CD4-positive, alpha-beta T cell (primary cell): ENCODE results near the gene CTXN3. TPM values are rescaled to one million over a fixed set of nuclear protein-coding genes. Genes with fewer than 3 reads are reported as not detected.

Source experiments
- ATAC-seq: fragments of 200-7000 bp; cut with Tn5 transposase; one replicate; pipeline ENCODE4 v1.10.0; 2022; ENCODE audit warnings: mild to moderate bottlenecking; ENCODE audit not compliant: poor library complexity
- CTCF ChIA-PET: fragments of 350-600 bp; sonication (Branson Sonifier 250); formaldehyde crosslinking; loops from one replicate; lab custom pipeline; 2021; ENCODE audit warnings: antibody characterized with exemption, inconsistent platforms; lab: Charles Lee
- POLR2A ChIA-PET: fragments of 350-600 bp; sonication (Branson Sonifier 250); formaldehyde crosslinking; loops from one replicate; lab custom pipeline; 2021; ENCODE audit warnings: antibody characterized with exemption, inconsistent platforms; lab: Charles Lee
- DNase-seq, 14 experiments: peaks; one replicate each; pipeline ENCODE4 v3.0.0-alpha.2; 2013 to 2020; ENCODE audit warnings: mixed read lengths in 2 of 14
- H3K27ac ChIP-seq, 2 donors: one replicate each; pipeline versions ENCODE4 v1.5.1 to v1.7.0; 2013; ENCODE audit warnings: low read length in 2 of 2, low read depth in 1 of 2, mild to moderate bottlenecking in 1 of 2
- H3K27me3 ChIP-seq, 2 experiments: 1 replicate in 1 of 2; 2 replicates in 1 of 2; pipeline versions ENCODE4 v1.6.1 to v1.7.0; 2013; ENCODE audit warnings: low read length in 2 of 2, control low read depth in 1 of 2, mild to moderate bottlenecking in 1 of 2, moderate library complexity in 1 of 2; ENCODE audit not compliant: insufficient read depth in 2 of 2, control insufficient read depth in 1 of 2
- H3K36me3 ChIP-seq: one replicate; pipeline ENCODE4 v1.6.1; 2013; ENCODE audit warnings: low read length, control low read depth; ENCODE audit not compliant: insufficient read depth
- H3K4me1 ChIP-seq: one replicate; pipeline ENCODE4 v1.6.1; 2013; ENCODE audit warnings: low read length, control low read depth; ENCODE audit not compliant: insufficient read depth
- H3K4me3 ChIP-seq: one replicate; pipeline ENCODE4 v1.5.1; 2013; ENCODE audit warnings: mild to moderate bottlenecking, low read length, moderate library complexity
- H3K9me3 ChIP-seq, 2 experiments: 1 replicate in 1 of 2; 2 replicates in 1 of 2; pipeline versions ENCODE4 v1.6.1 to v1.7.0; 2013; ENCODE audit warnings: low read length in 2 of 2, mild to moderate bottlenecking in 2 of 2, control low read depth in 1 of 2, moderate library complexity in 1 of 2; ENCODE audit not compliant: control insufficient read depth in 1 of 2, insufficient read depth in 1 of 2
- H3K27ac Mint-ChIP-seq: one replicate; pipeline ENCODE4 v1.8.0; 2020; ENCODE audit warnings: mixed read lengths
- H3K27me3 Mint-ChIP-seq: one replicate; pipeline ENCODE4 v1.8.0; 2021; ENCODE audit warnings: mixed read lengths
- H3K36me3 Mint-ChIP-seq: one replicate; pipeline ENCODE4 v1.8.0; 2021; ENCODE audit warnings: low read depth, mixed read lengths
- H3K4me1 Mint-ChIP-seq: one replicate; pipeline ENCODE4 v1.8.0; 2021; ENCODE audit warnings: low read depth, mixed read lengths
- H3K4me3 Mint-ChIP-seq: one replicate; pipeline ENCODE4 v1.8.0; 2020; ENCODE audit warnings: mild to moderate bottlenecking, mixed read lengths
- H3K9me3 Mint-ChIP-seq: one replicate; pipeline ENCODE4 v1.8.0; 2020; ENCODE audit warnings: mixed read lengths
- intact Hi-C, 2 experiments: fragments of 100-400 bp; cut with DNase I in 1 of 2; cut with micrococcal nuclease in 1 of 2; formaldehyde crosslinking; loops; one replicate each; pipeline versions ENCODE4 v1.15.1 to v1.9.0; 2023 to 2025; cut with DNase I, micrococcal nuclease
- total RNA-seq, 174 experiments: library from RNA in 2 of 174; stranded (reverse) in 2 of 174; gene quantifications; one replicate each; pipeline ENCODE4 v1.2.3 and lab custom pipeline; 2021 to 2026
- TF ChIP-seq, protein P1 (sequence below): fragments of 200-600 bp; IDR thresholded peaks from one replicate; pipeline ENCODE4 v1.8.0; 2022; ENCODE audit warnings: antibody characterized with exemption, mild to moderate bottlenecking

CTXN3 gene
- total RNA-seq, 2 experiments from 2014 or later = not detected

DNA sequence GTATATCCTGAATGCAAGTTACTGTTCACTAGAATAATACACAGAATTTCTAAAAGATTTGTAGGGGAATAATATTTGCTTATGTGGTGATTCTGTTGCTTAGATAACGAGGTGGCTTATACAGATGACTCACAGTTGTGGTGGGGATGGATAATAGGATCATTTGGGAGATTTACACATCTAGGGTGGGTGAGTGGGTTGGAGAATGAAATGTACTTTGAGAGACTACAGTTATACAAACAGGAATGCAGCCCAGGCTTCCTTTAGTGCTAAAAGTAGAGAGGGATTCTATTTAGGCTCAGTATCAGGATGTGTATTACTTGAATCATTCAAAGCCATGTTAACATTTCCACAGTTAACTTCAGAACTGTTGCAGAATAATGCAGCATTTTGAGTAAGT lies 1.8 kb downstream of the CTXN3 start:
- TF ChIP-seq, protein P1, sequence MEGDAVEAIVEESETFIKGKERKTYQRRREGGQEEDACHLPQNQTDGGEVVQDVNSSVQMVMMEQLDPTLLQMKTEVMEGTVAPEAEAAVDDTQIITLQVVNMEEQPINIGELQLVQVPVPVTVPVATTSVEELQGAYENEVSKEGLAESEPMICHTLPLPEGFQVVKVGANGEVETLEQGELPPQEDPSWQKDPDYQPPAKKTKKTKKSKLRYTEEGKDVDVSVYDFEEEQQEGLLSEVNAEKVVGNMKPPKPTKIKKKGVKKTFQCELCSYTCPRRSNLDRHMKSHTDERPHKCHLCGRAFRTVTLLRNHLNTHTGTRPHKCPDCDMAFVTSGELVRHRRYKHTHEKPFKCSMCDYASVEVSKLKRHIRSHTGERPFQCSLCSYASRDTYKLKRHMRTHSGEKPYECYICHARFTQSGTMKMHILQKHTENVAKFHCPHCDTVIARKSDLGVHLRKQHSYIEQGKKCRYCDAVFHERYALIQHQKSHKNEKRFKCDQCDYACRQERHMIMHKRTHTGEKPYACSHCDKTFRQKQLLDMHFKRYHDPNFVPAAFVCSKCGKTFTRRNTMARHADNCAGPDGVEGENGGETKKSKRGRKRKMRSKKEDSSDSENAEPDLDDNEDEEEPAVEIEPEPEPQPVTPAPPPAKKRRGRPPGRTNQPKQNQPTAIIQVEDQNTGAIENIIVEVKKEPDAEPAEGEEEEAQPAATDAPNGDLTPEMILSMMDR = no peak
- Mint-ChIP-seq H3K4me3 (no peak overlapping the region), H3K4me1 (no peaks in the 10 kb centered on the region), H3K27ac (no peak overlapping the region), H3K36me3 (no peaks in the 10 kb centered on the region), H3K27me3 (peaks cover 4% of the 10 kb centered on the region), H3K9me3 (no peaks in the 10 kb centered on the region)
- Histone ChIP-seq H3K4me1 (no peaks in the 10 kb centered on the region), H3K9me3 (no peaks in the 10 kb centered on the region), H3K4me3 (no peak overlapping the region), H3K27ac (no peak overlapping the region), H3K36me3 (no peaks in the 10 kb centered on the region), H3K27me3 (no peaks in the 10 kb centered on the region)
- no peak for DNase-seq
- ChIA-PET CTCF (no interaction called here), POLR2A (no interaction called here)
- intact Hi-C loops = no loop called here
- no peak for ATAC-seq

DNA sequence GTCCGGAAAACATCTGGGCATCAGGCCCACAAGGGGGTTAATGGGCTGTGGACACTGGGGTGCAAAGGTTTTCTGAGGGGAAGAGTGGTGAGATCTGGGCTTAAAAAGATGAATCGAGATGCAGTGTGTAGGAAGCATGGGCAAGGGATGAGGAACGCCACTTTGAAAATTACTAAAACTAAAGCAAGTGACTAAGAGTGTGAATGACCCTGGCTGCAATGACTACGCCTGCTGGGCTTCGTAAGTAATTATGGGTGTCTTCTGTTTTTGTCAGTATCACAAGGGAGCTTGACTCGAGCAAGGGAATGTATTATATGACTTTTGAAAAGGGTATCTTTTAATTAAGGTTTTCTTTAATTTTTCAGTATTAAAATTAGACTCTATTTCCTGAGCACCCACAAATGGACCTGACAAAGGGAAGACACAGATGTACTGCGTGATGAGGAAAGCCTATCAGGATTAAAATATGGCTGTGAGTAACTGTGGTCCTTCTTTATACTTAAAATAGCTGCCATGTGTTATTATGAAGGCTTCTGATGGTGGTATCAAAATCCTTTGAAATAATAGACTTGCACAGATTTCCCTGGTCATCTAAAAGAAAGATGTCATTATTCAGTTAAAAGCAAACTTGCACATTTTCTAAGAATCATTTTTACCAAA lies 4.2 kb downstream of the CTXN3 start:
- H3K4me1 ChIP-seq = no peaks in the 10 kb centered on the region
- H3K4me1 Mint-ChIP-seq = no peaks in the 10 kb centered on the region
- no peaks in the 10 kb centered on the region for H3K36me3 Mint-ChIP-seq
- DNase-seq (no peak), ATAC-seq (no peak)
- no peak overlapping the region for H3K27ac ChIP-seq
- CTCF ChIA-PET = no interaction called here
- no peaks in the 10 kb centered on the region for H3K9me3 Mint-ChIP-seq
- POLR2A ChIA-PET = no interaction called here
- no peak overlapping the region for H3K4me3 ChIP-seq
- TF ChIP-seq, protein P1 = no peak
- no peaks in the 10 kb centered on the region for H3K9me3 ChIP-seq
- no peak overlapping the region for H3K27ac Mint-ChIP-seq
- no peaks in the 10 kb centered on the region for H3K27me3 ChIP-seq
- H3K27me3 Mint-ChIP-seq = peaks cover 4% of the 10 kb centered on the region
- intact Hi-C loops = no loop called here
- no peaks in the 10 kb centered on the region for H3K36me3 ChIP-seq
- H3K4me3 Mint-ChIP-seq = no peak overlapping the region

DNA sequence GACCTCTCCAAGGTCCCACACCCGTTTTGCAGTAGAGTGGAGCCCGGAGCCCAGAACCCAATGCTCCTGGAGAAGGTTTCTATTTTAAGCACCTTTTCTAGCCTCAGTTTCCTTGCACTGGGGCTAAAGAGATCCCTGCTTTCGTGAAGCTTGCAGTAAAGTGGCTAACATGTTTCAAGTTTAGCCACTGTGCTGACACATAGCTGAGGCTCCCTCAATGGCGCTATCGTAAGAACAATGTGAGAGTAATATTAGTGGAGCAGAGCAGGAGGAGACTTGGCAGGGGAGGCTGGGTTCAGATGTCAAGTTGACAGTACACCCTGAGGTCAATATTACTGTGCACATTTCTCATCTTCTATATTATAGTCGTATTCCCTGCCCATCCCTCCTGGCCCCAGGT lies 7.9 kb downstream of the CTXN3 start:
- H3K4me1 ChIP-seq = no peaks in the 10 kb centered on the region
- no peaks in the 10 kb centered on the region for H3K27me3 ChIP-seq
- H3K27ac Mint-ChIP-seq = no peak overlapping the region
- TF ChIP-seq, protein P1 = no peak
- no peak overlapping the region for H3K27ac ChIP-seq
- no peaks in the 10 kb centered on the region for H3K36me3 ChIP-seq
- H3K27me3 Mint-ChIP-seq = no peaks in the 10 kb centered on the region
- no peaks in the 10 kb centered on the region for H3K9me3 ChIP-seq
- DNase-seq (no peak), ATAC-seq (no peak)
- intact Hi-C loops = no loop called here
- no peaks in the 10 kb centered on the region for H3K9me3 Mint-ChIP-seq
- no peaks in the 10 kb centered on the region for H3K4me1 Mint-ChIP-seq
- no peak overlapping the region for H3K4me3 Mint-ChIP-seq
- no peak overlapping the region for H3K4me3 ChIP-seq
- no peaks in the 10 kb centered on the region for H3K36me3 Mint-ChIP-seq
- CTCF ChIA-PET = no interaction called here
- POLR2A ChIA-PET = no interaction called here
